Omental fat pad (tissue), 4 donors: Measurements from ENCODE around the gene MALRD1. TPM values are rescaled to one million over a fixed set of nuclear protein-coding genes. Genes with fewer than 3 reads are reported as not detected.
"Not testable (repeated sequence)": the region's sequence is repeated elsewhere in the genome, so short reads cannot be mapped to it uniquely, and the experiment has no call there.

Experiments
- ATAC-seq: fragments of 150-250 bp; one replicate; pipeline ENCODE4 v1.9.1; 2016; ENCODE audit warnings: mild to moderate bottlenecking, moderate library complexity; ENCODE audit not compliant: low FRiP score
- DNase-seq: peaks from one replicate; pipeline ENCODE4 v3.0.0-alpha.2; 2019; ENCODE audit warnings: low spot score
- total RNA-seq, 4 donors: library from RNA; depleted of rRNA; stranded (reverse); fragments of >200 nt; gene quantifications; one replicate each; pipeline ENCODE4 v1.1.0, GENCODE V29; 2016
- TF ChIP-seq, protein P1 (sequence below), 3 donors: fragments of 450-650 bp; IDR thresholded peaks; one replicate each; pipeline ENCODE4 v1.5.1; 2016 to 2017; ENCODE audit warnings: antibody characterized with exemption in 3 of 3, mild to moderate bottlenecking in 3 of 3, moderate library complexity in 2 of 3

MALRD1 gene
- total RNA-seq, 4 donors from 2014 or later: 0.93 to 2.4 (median 1.4) TPM

DNA sequence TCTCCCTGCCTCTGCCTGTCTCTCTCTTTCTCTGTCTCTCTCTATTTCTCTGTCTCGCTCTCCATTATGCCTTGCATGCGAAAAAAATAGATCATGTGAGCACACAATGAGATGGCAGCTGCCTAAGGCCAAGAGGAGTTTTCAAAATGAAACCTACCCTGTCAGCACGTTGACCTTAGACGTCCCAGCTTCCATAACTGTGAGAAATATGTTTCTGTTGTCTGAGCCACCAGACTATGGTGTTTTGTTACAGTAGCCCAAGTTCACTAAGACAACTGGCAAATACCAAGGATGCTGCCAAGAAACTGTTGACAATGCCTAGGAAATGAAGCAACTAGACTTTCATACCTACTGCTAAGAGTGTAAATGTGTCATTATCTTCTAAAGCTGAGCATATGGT, 697.1 kb downstream of the MALRD1 start:
- TF ChIP-seq, protein P1, sequence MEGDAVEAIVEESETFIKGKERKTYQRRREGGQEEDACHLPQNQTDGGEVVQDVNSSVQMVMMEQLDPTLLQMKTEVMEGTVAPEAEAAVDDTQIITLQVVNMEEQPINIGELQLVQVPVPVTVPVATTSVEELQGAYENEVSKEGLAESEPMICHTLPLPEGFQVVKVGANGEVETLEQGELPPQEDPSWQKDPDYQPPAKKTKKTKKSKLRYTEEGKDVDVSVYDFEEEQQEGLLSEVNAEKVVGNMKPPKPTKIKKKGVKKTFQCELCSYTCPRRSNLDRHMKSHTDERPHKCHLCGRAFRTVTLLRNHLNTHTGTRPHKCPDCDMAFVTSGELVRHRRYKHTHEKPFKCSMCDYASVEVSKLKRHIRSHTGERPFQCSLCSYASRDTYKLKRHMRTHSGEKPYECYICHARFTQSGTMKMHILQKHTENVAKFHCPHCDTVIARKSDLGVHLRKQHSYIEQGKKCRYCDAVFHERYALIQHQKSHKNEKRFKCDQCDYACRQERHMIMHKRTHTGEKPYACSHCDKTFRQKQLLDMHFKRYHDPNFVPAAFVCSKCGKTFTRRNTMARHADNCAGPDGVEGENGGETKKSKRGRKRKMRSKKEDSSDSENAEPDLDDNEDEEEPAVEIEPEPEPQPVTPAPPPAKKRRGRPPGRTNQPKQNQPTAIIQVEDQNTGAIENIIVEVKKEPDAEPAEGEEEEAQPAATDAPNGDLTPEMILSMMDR (IDR thresholded peaks at IDR 0.05): no peak
- DNase-seq: no peak
- no peak for ATAC-seq

DNA sequence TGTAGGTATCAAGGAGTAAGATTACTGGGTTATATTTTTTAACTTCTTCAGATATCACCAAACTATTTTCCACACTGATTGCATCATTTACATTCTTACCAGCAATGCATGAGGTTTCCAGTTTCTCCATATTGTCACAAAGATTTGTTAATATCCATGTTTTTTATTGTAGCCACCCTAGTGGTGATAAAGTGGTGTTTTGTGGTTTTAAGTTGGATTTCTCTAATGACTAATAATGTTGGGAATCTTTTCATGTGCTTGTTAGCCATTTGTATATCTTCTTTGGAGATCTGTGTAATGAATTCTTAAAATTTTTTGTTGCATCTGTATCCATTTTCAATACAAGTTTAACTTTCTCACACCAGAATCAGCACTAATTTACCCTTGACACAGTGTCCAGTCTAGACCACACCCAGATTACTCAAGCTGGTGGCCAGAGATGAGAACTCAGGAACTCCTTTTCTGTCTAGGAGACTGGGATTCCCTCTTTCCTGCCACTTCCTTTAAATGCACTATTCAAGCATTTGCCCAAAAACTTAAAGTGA, 700.7 kb downstream of the MALRD1 start:
- ATAC-seq: no peak

DNA sequence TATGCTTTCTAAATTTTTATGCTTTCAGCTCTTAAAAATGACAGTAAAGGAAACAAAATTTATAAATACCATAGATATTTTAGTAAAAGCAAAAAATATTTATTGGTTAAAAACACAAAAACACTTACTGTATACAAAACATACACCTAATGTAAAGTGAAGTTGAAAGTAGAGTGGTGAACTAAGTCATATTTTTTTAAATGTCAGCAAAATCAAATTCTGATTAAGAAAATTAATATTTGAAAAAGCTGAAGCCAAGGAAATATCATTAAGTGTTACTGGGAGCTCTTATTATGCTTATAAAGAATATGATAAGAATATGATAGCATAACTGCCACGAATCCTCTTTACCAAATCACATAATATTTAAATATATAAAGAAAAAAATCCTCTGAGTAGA, 702.4 kb downstream of the MALRD1 start:
- TF ChIP-seq, protein P1 (IDR thresholded peaks at IDR 0.05): no peak
- DNase-seq: no peak
- ATAC-seq: no peak

More for the DNA sequence above, 700.7 kb downstream of the MALRD1 start:
- TF ChIP-seq, protein P1 (IDR thresholded peaks at IDR 0.05): no peak
- no peak for DNase-seq

DNA sequence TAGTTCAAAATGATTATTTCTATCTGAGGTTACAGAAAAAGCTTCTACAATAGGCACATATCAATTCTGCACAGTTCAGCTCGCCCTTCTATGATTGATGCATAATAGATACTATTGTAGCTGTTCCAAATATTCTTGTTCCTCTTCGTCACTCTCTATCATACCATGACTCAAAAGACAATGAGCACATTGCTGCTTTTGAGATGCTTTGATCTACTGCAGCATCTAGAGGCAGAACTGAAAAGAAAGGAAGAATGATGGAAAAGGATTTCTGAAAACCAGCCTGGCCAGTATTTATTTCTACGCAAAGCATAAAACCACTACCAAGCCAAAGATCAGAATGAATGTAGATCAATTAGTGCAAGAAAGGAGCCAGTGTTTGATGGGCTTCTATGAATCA, 708.3 kb downstream of the MALRD1 start:
- no peak for ATAC-seq
- TF ChIP-seq, protein P1 (IDR thresholded peaks at IDR 0.05): no peak
- no peak for DNase-seq

DNA sequence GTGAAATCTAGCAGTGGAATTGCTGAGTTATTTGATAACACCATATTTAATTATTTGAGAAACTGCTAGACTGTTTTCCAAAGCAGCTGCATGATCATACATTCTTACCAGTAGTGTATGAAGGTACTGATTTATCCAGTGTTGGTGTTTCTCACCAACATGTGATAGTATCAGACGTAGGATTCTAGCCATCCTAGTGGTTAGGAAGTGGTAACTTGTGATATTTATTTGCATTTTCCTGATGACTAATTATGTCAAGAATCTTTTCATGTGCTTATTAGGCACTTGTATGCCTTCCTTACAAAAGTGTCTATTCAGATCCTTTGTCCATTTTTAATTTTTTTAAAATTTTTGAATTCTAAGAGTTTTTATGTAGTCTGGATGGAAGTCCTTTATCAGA, 713.4 kb downstream of the MALRD1 start:
- no peak for ATAC-seq
- DNase-seq: no peak
- TF ChIP-seq, protein P1 (IDR thresholded peaks at IDR 0.05): no peak

DNA sequence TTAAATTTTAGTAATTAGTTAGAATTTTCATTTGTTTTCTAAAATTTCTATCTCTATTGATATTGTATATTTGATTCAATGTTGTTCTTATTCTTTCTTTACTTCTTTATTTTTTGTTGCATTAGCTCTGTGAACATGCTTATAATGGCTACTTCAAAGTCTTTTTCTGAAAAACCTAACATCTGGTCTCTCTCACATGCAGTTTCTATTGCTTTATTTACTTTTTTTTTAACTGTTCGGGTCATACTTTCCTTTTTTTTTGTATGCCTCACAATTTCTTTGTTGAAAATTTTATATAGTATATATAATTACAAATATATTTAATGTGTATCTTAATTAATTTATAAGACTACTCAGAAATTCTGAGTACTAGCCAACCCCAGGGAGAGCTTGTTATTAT, 715.5 kb downstream of the MALRD1 start:
- ATAC-seq (no peak), DNase-seq (no peak)
- TF ChIP-seq, protein P1 (IDR thresholded peaks at IDR 0.05): no peak

DNA sequence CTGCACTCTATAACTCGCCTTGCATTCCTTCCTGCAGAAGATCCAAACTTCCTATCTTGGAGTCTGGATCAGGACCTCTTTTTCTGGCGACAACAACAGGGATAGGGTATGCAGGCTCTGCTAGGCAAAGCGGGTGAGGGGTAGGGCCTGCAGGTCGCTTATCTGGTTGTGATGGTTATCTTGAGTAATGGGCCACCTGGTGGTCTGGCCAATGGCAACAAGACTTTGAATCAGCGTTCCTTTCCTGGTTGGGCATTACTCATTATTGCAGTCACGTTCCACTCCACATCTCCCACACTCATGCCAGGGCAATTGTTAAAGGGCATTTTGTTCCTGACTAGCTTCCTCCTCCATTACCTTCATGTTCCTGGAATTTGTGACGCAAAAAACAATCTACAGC, 719.3 kb downstream of the MALRD1 start:
- DNase-seq (no peak), ATAC-seq (no peak)
- TF ChIP-seq, protein P1 (IDR thresholded peaks at IDR 0.05): no peak

DNA sequence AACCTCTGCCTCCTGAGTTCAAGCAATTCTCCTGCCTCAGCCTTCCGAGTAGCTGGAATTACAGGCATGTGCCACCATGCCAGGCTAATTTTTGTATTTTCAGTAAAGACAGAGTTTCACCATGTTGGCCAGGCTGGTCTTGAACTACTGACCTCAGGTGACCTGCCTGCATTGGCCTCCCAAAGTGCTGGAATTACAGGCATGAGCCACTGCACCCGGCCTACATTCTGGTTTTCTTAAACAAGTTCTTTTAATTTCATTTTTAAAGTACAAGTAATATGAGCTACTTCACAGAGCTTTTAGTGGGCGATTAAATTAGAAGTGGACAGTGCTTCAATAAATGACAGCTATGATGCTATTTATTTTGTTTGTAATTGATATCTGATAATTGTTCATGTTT, 721.2 kb downstream of the MALRD1 start:
- not testable (repeated sequence) for DNase-seq, ATAC-seq
